ENCODE measurements around the gene BPIFA2.

GRCh38 chr20:33158637-33159385 is 9.1 kb upstream of the BPIFA2 start:
- TF ChIP-seq TAF1 (IDR thresholded peaks at IDR 0.05; ENCODE audit: low read depth): no peak
- TF ChIP-seq, protein P1, sequence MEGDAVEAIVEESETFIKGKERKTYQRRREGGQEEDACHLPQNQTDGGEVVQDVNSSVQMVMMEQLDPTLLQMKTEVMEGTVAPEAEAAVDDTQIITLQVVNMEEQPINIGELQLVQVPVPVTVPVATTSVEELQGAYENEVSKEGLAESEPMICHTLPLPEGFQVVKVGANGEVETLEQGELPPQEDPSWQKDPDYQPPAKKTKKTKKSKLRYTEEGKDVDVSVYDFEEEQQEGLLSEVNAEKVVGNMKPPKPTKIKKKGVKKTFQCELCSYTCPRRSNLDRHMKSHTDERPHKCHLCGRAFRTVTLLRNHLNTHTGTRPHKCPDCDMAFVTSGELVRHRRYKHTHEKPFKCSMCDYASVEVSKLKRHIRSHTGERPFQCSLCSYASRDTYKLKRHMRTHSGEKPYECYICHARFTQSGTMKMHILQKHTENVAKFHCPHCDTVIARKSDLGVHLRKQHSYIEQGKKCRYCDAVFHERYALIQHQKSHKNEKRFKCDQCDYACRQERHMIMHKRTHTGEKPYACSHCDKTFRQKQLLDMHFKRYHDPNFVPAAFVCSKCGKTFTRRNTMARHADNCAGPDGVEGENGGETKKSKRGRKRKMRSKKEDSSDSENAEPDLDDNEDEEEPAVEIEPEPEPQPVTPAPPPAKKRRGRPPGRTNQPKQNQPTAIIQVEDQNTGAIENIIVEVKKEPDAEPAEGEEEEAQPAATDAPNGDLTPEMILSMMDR (IDR thresholded peaks at IDR 0.05; ENCODE audit: poor library complexity, severe bottlenecking): no peak
